GM13977 (cell line): Measurements from ENCODE around the gene TMEM170B.

Experiments used
- DNase-seq: peaks from one replicate; pipeline ENCODE4 v3.0.0; 2012; ENCODE audit warnings: low spot score
- CTCF ChIP-seq: IDR thresholded peaks from 2 replicates; pipeline ENCODE4 v1.5.1; 2012; ENCODE audit warnings: mild to moderate bottlenecking, control low read depth; ENCODE audit not compliant: insufficient read depth; ENCODE audit errors: extremely low read depth, missing control alignments
- in situ Hi-C: fragments of 300-500 bp; cut with MboI; formaldehyde crosslinking; loops from one replicate; pipeline ENCODE4 v1.12.0; 2022; ENCODE audit warnings: low sequenced_read_pairs, low pct_unique_long_range_greater_than_20kb, mixed read lengths, inconsistent platforms; ENCODE audit not compliant: unreplicated experiment

TMEM170B gene

GRCh38 chr6:11509471-11509870 lies 28.1 kb upstream of the TMEM170B start:
- TF ChIP-seq CTCF: no peak
- DNase-seq: no peak
- in situ Hi-C loops: no loop called here

- no peak for DNase-seq
- in situ Hi-C loops: no loop called here
- no peak for TF ChIP-seq CTCF
Observed at GRCh38 chr6:11514672-11515071, 22.9 kb upstream of the TMEM170B start.

- no peak for TF ChIP-seq CTCF
- in situ Hi-C loops: no loop called here
- no peak for DNase-seq
Observed at GRCh38 chr6:11515763-11516162, 21.8 kb upstream of the TMEM170B start.

- no peak for TF ChIP-seq CTCF
- no peak for DNase-seq
- in situ Hi-C loops: no loop called here
Observed at GRCh38 chr6:11522812-11523605, 14.5 kb upstream of the TMEM170B start.

GRCh38 chr6:11525468-11526155 lies 11.9 kb upstream of the TMEM170B start:
- no peak for TF ChIP-seq CTCF
- DNase-seq: no peak
- in situ Hi-C loops: no loop called here

GRCh38 chr6:11526156-11526505 lies 11.4 kb upstream of the TMEM170B start:
- in situ Hi-C loops: no loop called here

More at GRCh38 chr6:11526156-11526505, 11.4 kb upstream of the TMEM170B start:
- no peak for DNase-seq
- no peak for TF ChIP-seq CTCF
